NT2/D1 (cell line): Measurements from ENCODE around the gene PNPLA6.

ENCODE experiments used
- YY1 ChIP-seq: IDR thresholded peaks from 2 replicates; pipeline ENCODE4 v1.6.1; 2011; ENCODE audit not compliant: insufficient read length, insufficient read depth
- ZNF274 ChIP-seq: IDR thresholded peaks from 2 replicates; pipeline ENCODE4 v1.6.1; 2011; ENCODE audit warnings: mild to moderate bottlenecking, low read depth, low read length

DNA sequence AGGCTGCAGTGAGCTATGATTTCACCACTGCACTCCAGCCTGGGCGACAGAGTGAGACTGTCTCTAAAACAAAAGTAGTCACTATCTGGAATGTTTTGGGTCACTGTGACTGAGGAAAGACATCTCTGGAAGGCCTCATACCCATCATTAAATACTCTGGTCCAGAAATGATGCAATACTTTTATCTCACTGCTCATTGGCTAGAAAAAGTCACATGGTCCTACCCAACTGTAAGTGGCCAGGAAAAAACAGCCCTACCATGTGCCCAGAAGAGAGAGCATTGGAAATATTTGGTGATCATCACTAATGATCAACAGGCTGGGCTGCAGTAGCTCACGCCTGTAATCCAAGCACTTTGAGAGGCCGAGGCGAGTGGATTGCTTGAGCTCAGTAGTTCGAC, 29.8 kb downstream of the PNPLA6 start:
- no peak for TF ChIP-seq ZNF274
- no peak for TF ChIP-seq YY1
